MCF 10A (cell line): ENCODE results near the gene GRM7. TPM values are rescaled to one million over a fixed set of nuclear protein-coding genes. Genes with fewer than 3 reads are reported as not detected.

ENCODE experiments used
- BruUV-seq: library from RNA; stranded (reverse); fragments of 400-500 nt; replicated peaks from 2 replicates; lab custom pipeline; 2021; lab: Mats Ljungman, UMichigan
- CTCF ChIA-PET: fragments of 300-600 bp; sonication (Branson Sonifier 250); formaldehyde crosslinking; extraction: SDS; loops from one replicate; lab custom pipeline; 2021; ENCODE audit warnings: antibody characterized with exemption, inconsistent platforms; lab: Yijun Ruan, JAX
- POLR2A ChIA-PET: fragments of 300-600, 350-650 bp; sonication (Branson Sonifier 250); formaldehyde crosslinking; extraction: SDS; loops from one replicate; lab custom pipeline; 2020; ENCODE audit warnings: antibody characterized with exemption, inconsistent platforms; lab: Yijun Ruan, JAX
- DNase-seq: peaks from one replicate; pipeline ENCODE4 v3.0.0-alpha.2; 2018; ENCODE audit not compliant: unreplicated experiment
- H3K27ac Mint-ChIP-seq: one replicate; pipeline ENCODE4 v1.8.0; 2022; ENCODE audit warnings: mild to moderate bottlenecking, low read depth, mixed read lengths; ENCODE audit not compliant: unreplicated experiment
- H3K27me3 Mint-ChIP-seq: one replicate; pipeline ENCODE4 v1.8.0; 2022; ENCODE audit warnings: mixed read lengths; ENCODE audit not compliant: insufficient read depth, unreplicated experiment
- H3K36me3 Mint-ChIP-seq: one replicate; pipeline ENCODE4 v1.8.0; 2022; ENCODE audit warnings: mild to moderate bottlenecking, moderate library complexity, mixed read lengths; ENCODE audit not compliant: insufficient read depth, unreplicated experiment
- H3K4me1 Mint-ChIP-seq: one replicate; pipeline ENCODE4 v1.8.0; 2022; ENCODE audit warnings: mixed read lengths; ENCODE audit not compliant: insufficient read depth, unreplicated experiment
- H3K4me3 Mint-ChIP-seq: one replicate; pipeline ENCODE4 v1.8.0; 2022; ENCODE audit warnings: mild to moderate bottlenecking, moderate library complexity, mixed read lengths; ENCODE audit not compliant: unreplicated experiment
- H3K9me3 Mint-ChIP-seq: one replicate; pipeline ENCODE4 v1.8.0; 2022; ENCODE audit warnings: mixed read lengths; ENCODE audit not compliant: unreplicated experiment
- CTCF ChIP-seq: fragments of 200-600 bp; IDR thresholded peaks from one replicate; pipeline ENCODE4 v1.8.0; 2022; ENCODE audit warnings: antibody characterized with exemption, mild to moderate bottlenecking; ENCODE audit not compliant: unreplicated experiment
- intact Hi-C: fragments of 100-400 bp; cut with micrococcal nuclease; formaldehyde crosslinking; loops from 2 replicates; pipeline ENCODE4 v1.14.1; 2022
- total RNA-seq: library from RNA; stranded (reverse); gene quantifications from 2 replicates; pipeline ENCODE4 v1.2.3, GENCODE V29; 2022

Gene GRM7
- total RNA-seq, 1 experiment from 2014 or later = not detected

- H3K4me1 Mint-ChIP-seq = no peaks in the 10 kb centered on the region
- ChIA-PET CTCF (interaction anchor here (0.7 to 0.9 kb wide), 2 partner anchors 12 to 143 kb away, joined by 3 to 5 read pairs; no protein-coding TSS in a partner anchor), POLR2A (interaction anchor here (0.7 kb wide), 1 partner anchor 101 kb away, joined by 3 read pairs; no protein-coding TSS in a partner anchor)
- no peaks in the 10 kb centered on the region for H3K27me3 Mint-ChIP-seq
- DNase-seq = no peak
- no TSS peak for BruUV-seq
- intact Hi-C loops = no loop called here
- no peak overlapping the region for H3K4me3 Mint-ChIP-seq
- no peak overlapping the region for H3K27ac Mint-ChIP-seq
- peaks cover 7% of the 10 kb centered on the region for H3K9me3 Mint-ChIP-seq
- no peaks in the 10 kb centered on the region for H3K36me3 Mint-ChIP-seq
- TF ChIP-seq CTCF = no peak
These were observed 586.4 kb downstream of the GRM7 start for GRCh38 chr3:7447197-7447769.

- no peaks in the 10 kb centered on the region for H3K36me3 Mint-ChIP-seq
- TF ChIP-seq CTCF = no peak
- DNase-seq = no peak
- H3K27ac Mint-ChIP-seq = no peak overlapping the region
- CTCF ChIA-PET = interaction anchor here (0.7 kb wide), 1 partner anchor 19 kb away, joined by 4 read pairs; no protein-coding TSS in a partner anchor
- no peaks in the 10 kb centered on the region for H3K9me3 Mint-ChIP-seq
- H3K4me3 Mint-ChIP-seq = no peak overlapping the region
- H3K4me1 Mint-ChIP-seq = no peaks in the 10 kb centered on the region
- no peaks in the 10 kb centered on the region for H3K27me3 Mint-ChIP-seq
- no TSS peak for BruUV-seq
- POLR2A ChIA-PET = no interaction called here
- intact Hi-C loops = no loop called here
These were observed 595.5 kb downstream of the GRM7 start for GRCh38 chr3:7456386-7456785.

- no peaks in the 10 kb centered on the region for H3K9me3 Mint-ChIP-seq
- no peak for TF ChIP-seq CTCF
- CTCF ChIA-PET = no interaction called here
- H3K36me3 Mint-ChIP-seq = no peaks in the 10 kb centered on the region
- H3K4me1 Mint-ChIP-seq = no peaks in the 10 kb centered on the region
- POLR2A ChIA-PET = no interaction called here
- intact Hi-C loops = no loop called here
- H3K27ac Mint-ChIP-seq = no peak overlapping the region
- H3K4me3 Mint-ChIP-seq = no peak overlapping the region
- no TSS peak for BruUV-seq
- DNase-seq = no peak
- H3K27me3 Mint-ChIP-seq = no peaks in the 10 kb centered on the region
These were observed 600.4 kb downstream of the GRM7 start for GRCh38 chr3:7461202-7461825.

- Mint-ChIP-seq H3K4me3 (no peak overlapping the region), H3K27ac (no peak overlapping the region), H3K27me3 (no peaks in the 10 kb centered on the region), H3K4me1 (peaks cover 4% of the 10 kb centered on the region), H3K9me3 (no peaks in the 10 kb centered on the region), H3K36me3 (no peaks in the 10 kb centered on the region)
- TF ChIP-seq CTCF = no peak
- intact Hi-C loops = no loop called here
- CTCF ChIA-PET = no interaction called here
- no TSS peak for BruUV-seq
- no peak for DNase-seq
- POLR2A ChIA-PET = no interaction called here
These were observed 609.0 kb downstream of the GRM7 start for GRCh38 chr3:7469866-7470265.
